Measurements from ENCODE around the gene CEMIP. TPM values are rescaled to one million over a fixed set of nuclear protein-coding genes. Genes with fewer than 3 reads are reported as not detected.

Gene CEMIP
- total RNA-seq, 1 experiment from 2014 or later: 3.1 TPM

DNA sequence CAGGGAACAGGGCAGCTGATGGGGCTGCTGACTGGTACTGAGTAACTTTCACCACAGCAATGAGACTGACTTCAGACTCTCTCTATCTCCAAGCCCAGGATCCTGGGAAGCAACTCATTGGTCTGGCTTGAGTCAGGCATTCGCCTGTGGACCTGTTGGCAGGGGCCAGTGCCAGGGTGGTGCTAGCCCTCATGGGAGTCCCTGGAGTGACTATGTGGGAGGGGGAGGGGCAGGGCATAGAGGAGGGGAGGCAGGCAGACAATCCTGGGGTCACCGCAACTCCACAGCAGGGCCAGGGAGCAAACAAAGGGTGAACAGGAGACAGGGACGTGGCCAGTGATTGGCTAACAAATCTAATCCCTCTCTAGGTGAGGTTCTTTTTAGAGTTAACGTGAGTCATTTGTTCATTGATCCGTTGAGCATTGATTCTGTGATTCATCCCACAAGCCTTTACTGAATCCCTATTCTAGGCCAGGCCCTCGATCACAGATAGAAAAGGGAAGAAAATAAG, 71.8 kb downstream of the CEMIP start:
- Histone ChIP-seq H4K20me1 (ENCODE audit: low read length) (no peaks in the 10 kb centered on the region), H3K4me1 (ENCODE audit: insufficient read depth, low read length) (peaks cover 73% of the 10 kb centered on the region), H2AFZ (ENCODE audit: low read length) (no peak overlapping the region), H3K79me2 (ENCODE audit: low read length) (no peaks in the 10 kb centered on the region), H3F3A (ENCODE audit: low read length, unreplicated experiment) (peaks cover 9% of the 10 kb centered on the region), H3K9me3 (ENCODE audit: low read length) (no peaks in the 10 kb centered on the region), H3K4me2 (ENCODE audit: low read length) (peak overlapping the region; percentile 52), H3K9ac (ENCODE audit: low read length) (peak overlapping the region; percentile 63), H3K27ac (ENCODE audit: low read length) (peak overlapping the region; percentile 86), H3K9me2 (replicated peaks; ENCODE audit: low read length) (no peaks in the 10 kb centered on the region), H3K27me3 (ENCODE audit: low read length) (no peaks in the 10 kb centered on the region), H3K36me3 (ENCODE audit: low read depth, low read length) (no peaks in the 10 kb centered on the region), H3K4me3 (ENCODE audit: low read length) (no peak overlapping the region)
- no TSS peak for BruUV-seq (replicated peaks)
- peak; percentile 36 for ATAC-seq
- intact Hi-C loops (cut with micrococcal nuclease): loop anchor here (10.0 kb wide), 1 partner anchor 104 kb away; no protein-coding TSS in a partner anchor
- DNase-seq: peak; percentile 85
- ChIA-PET CTCF (no interaction called here), POLR2A (ENCODE audit: unreplicated experiment) (no interaction called here)
- no peak for TF ChIP-seq EZH2 (IDR thresholded peaks at IDR 0.05; ENCODE audit: low read length, unreplicated experiment)
- TF ChIP-seq CTCF (conservative IDR thresholded peaks at IDR 0.05; ENCODE audit: low read depth, low read length): no peak
- TF ChIP-seq EZH2phosphoT487 (IDR thresholded peaks at IDR 0.05; ENCODE audit: borderline replicate concordance, low read length): no peak

- intact Hi-C loops (cut with micrococcal nuclease): loop anchor here (1.0 to 10.0 kb wide), 2 partner anchors 47 to 102 kb away; no protein-coding TSS in a partner anchor
- H3K9ac ChIP-seq (ENCODE audit: low read length): peak overlapping the region; percentile 39
- H4K20me1 ChIP-seq (ENCODE audit: low read length): no peaks in the 10 kb centered on the region
- peaks cover 9% of the 10 kb centered on the region for H3F3A ChIP-seq (ENCODE audit: low read length, unreplicated experiment)
- no peaks in the 10 kb centered on the region for H3K9me2 ChIP-seq (replicated peaks; ENCODE audit: low read length)
- no peaks in the 10 kb centered on the region for H3K36me3 ChIP-seq (ENCODE audit: low read depth, low read length)
- H3K27me3 ChIP-seq (ENCODE audit: low read length): no peaks in the 10 kb centered on the region
- no peak overlapping the region for H2AFZ ChIP-seq (ENCODE audit: low read length)
- peak overlapping the region; percentile 52 for H3K4me2 ChIP-seq (ENCODE audit: low read length)
- H3K4me1 ChIP-seq (ENCODE audit: insufficient read depth, low read length): peaks cover 82% of the 10 kb centered on the region
- H3K4me3 ChIP-seq (ENCODE audit: low read length): no peak overlapping the region; the same call in 1 of the 2 replicates
- DNase-seq (peak; percentile 89), ATAC-seq (peak; percentile 51)
- no peaks in the 10 kb centered on the region for H3K9me3 ChIP-seq (ENCODE audit: low read length)
- H3K79me2 ChIP-seq (ENCODE audit: low read length): no peaks in the 10 kb centered on the region
- TF ChIP-seq CTCF (conservative IDR thresholded peaks at IDR 0.05; ENCODE audit: low read depth, low read length): no peak
- no peak for TF ChIP-seq EZH2phosphoT487 (IDR thresholded peaks at IDR 0.05; ENCODE audit: borderline replicate concordance, low read length)
- no peak for TF ChIP-seq EZH2 (IDR thresholded peaks at IDR 0.05; ENCODE audit: low read length, unreplicated experiment)
- ChIA-PET CTCF (interaction anchor here (0.6 to 1.0 kb wide), 2 partner anchors 73 to 285 kb away, joined by 3 to 5 read pairs; partner anchors contain the start of gene CEMIP), POLR2A (ENCODE audit: unreplicated experiment) (interaction anchor here (0.7 kb wide), 1 partner anchor 148 kb away, joined by 3 read pairs; no protein-coding TSS in a partner anchor)
- H3K27ac ChIP-seq (ENCODE audit: low read length): peak overlapping the region; percentile 86
- no TSS peak for BruUV-seq (replicated peaks)
Observed at GRCh38 chr15:80852676-80853075, 73.5 kb downstream of the CEMIP start.

DNA sequence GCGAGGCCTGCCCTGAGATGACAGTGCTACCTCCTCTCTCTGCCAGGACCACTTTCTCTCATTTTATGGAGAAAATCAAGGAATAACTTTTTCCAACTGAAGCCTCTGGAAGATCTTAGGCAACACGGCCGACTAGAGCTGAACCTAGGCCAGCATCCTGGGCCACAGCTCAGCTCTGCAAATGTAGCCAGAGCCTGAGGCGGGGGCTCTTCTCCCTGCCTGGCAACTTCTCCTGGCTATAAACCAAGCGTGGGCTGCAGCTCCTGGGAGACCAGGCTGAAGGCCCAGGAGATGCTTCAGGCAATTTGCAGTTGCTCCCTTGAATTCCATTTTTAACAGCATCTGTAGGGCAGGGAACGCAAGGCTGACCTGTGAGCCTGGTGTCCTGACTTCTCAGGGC, 74.9 kb downstream of the CEMIP start:
- Histone ChIP-seq H3K27ac (ENCODE audit: low read length) (no peak overlapping the region), H3K9me3 (ENCODE audit: low read length) (no peaks in the 10 kb centered on the region), H3K36me3 (ENCODE audit: low read depth, low read length) (no peaks in the 10 kb centered on the region), H3K9me2 (replicated peaks; ENCODE audit: low read length) (no peaks in the 10 kb centered on the region), H3K79me2 (ENCODE audit: low read length) (no peaks in the 10 kb centered on the region), H3K4me3 (ENCODE audit: low read length) (no peak overlapping the region), H2AFZ (ENCODE audit: low read length) (no peak overlapping the region), H3K9ac (ENCODE audit: low read length) (no peak overlapping the region), H3K4me2 (ENCODE audit: low read length) (no peak overlapping the region), H3K4me1 (ENCODE audit: insufficient read depth, low read length) (peaks cover 76% of the 10 kb centered on the region), H3K27me3 (ENCODE audit: low read length) (no peaks in the 10 kb centered on the region), H3F3A (ENCODE audit: low read length, unreplicated experiment) (peaks cover 9% of the 10 kb centered on the region), H4K20me1 (ENCODE audit: low read length) (no peaks in the 10 kb centered on the region)
- TF ChIP-seq EZH2 (IDR thresholded peaks at IDR 0.05; ENCODE audit: low read length, unreplicated experiment): no peak
- ChIA-PET CTCF (no interaction called here), POLR2A (ENCODE audit: unreplicated experiment) (no interaction called here)
- no TSS peak for BruUV-seq (replicated peaks)
- DNase-seq: no peak
- intact Hi-C loops (cut with micrococcal nuclease): loop anchor here (10.0 kb wide), 1 partner anchor 101 kb away; no protein-coding TSS in a partner anchor
- ATAC-seq: no peak

Data from PC-3 (cell line).